ENCODE measurements around the gene MTARC1.

- TF ChIP-seq CTCF (IDR thresholded peaks at IDR 0.05): no peak
- no peak for TF ChIP-seq EP300 (IDR thresholded peaks at IDR 0.05)
Observed at GRCh38 chr1:220747437-220748088, 39.1 kb upstream of the MTARC1 start.
